Measurements from ENCODE around the gene TBL1XR1.
A peak's percentile ranks its signal among the peaks of the same experiment; 100 is the strongest.

Gene TBL1XR1

GRCh38 chr3:177123822-177124221 is 73.5 kb downstream of the TBL1XR1 start:
- H3K27ac ChIP-seq (ENCODE audit: low read depth, low read length, poor library complexity, severe bottlenecking) = no peak overlapping the region
- H3K9ac ChIP-seq (ENCODE audit: low read length) = no peak overlapping the region
- no peak overlapping the region for H3K4me3 ChIP-seq (ENCODE audit: low read depth, low read length, poor library complexity, severe bottlenecking)
- no peak overlapping the region for H2AFZ ChIP-seq (ENCODE audit: low read length)
- H4K20me1 ChIP-seq (ENCODE audit: insufficient read depth, low read length) = peaks cover 13% of the 10 kb centered on the region; the same call in 1 of the 2 replicates
- H3F3A ChIP-seq (ENCODE audit: insufficient read depth, low read length) = no peaks in the 10 kb centered on the region
- H3K9me2 ChIP-seq (ENCODE audit: low read depth, low read length) = no peaks in the 10 kb centered on the region
- peaks cover 23% of the 10 kb centered on the region for H3K4me1 ChIP-seq (ENCODE audit: insufficient read depth, low read length, severe bottlenecking)
- H3K36me3 ChIP-seq (ENCODE audit: insufficient read depth, low read length) = peaks cover 94% of the 10 kb centered on the region
- H3K9me3 ChIP-seq (ENCODE audit: low read length) = peaks cover 36% of the 10 kb centered on the region
- no peak overlapping the region for H3K4me2 ChIP-seq (ENCODE audit: low read length)
- H3K79me2 ChIP-seq (ENCODE audit: insufficient read depth, low read length) = peaks cover 100% of the 10 kb centered on the region
- H3K27me3 ChIP-seq (ENCODE audit: insufficient read depth, low read length) = no peaks in the 10 kb centered on the region
- TF ChIP-seq, protein P1, sequence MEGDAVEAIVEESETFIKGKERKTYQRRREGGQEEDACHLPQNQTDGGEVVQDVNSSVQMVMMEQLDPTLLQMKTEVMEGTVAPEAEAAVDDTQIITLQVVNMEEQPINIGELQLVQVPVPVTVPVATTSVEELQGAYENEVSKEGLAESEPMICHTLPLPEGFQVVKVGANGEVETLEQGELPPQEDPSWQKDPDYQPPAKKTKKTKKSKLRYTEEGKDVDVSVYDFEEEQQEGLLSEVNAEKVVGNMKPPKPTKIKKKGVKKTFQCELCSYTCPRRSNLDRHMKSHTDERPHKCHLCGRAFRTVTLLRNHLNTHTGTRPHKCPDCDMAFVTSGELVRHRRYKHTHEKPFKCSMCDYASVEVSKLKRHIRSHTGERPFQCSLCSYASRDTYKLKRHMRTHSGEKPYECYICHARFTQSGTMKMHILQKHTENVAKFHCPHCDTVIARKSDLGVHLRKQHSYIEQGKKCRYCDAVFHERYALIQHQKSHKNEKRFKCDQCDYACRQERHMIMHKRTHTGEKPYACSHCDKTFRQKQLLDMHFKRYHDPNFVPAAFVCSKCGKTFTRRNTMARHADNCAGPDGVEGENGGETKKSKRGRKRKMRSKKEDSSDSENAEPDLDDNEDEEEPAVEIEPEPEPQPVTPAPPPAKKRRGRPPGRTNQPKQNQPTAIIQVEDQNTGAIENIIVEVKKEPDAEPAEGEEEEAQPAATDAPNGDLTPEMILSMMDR (IDR thresholded peaks at IDR 0.05; ENCODE audit: low read length) = no peak
- no peak for TF ChIP-seq EZH2 (IDR thresholded peaks at IDR 0.05; ENCODE audit: borderline replicate concordance, low read length)

DNA sequence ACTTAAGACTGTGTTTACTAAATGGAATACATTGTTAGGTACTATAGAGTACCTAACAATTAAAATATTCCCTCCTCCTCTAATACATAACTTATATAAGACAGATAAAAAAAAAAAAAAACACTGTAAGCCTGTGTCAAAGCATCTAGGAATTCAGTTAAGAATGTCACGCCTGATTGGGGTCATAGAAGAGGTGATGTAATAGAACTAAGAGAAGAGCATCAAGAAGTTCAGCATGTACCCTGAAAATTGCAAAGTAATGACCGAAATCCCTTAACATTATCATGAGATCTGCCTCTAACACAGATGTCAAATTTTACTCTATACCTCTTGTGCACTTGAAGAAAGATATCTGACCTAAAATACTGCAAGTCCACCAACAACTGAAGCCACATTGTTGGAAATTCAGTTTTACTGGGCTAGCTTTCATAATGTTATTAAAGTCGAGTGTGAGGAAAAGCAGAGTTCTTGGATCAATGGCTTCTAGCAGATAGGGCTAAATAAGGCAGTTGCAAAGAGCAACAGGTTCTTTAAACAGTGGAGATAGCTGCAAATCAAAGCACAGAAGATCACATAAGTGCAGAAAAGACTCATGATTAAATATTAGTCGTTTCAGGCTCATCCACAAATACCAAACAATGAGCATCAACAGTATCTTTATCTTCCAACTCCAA is 75.0 kb downstream of the TBL1XR1 start:
- Histone ChIP-seq H3K9me2 (ENCODE audit: low read depth, low read length) (no peaks in the 10 kb centered on the region), H3K4me2 (ENCODE audit: low read length) (no peak overlapping the region), H3K79me2 (ENCODE audit: insufficient read depth, low read length) (peaks cover 100% of the 10 kb centered on the region), H3K9me3 (ENCODE audit: low read length) (peaks cover 36% of the 10 kb centered on the region), H3K27me3 (ENCODE audit: insufficient read depth, low read length) (no peaks in the 10 kb centered on the region), H3K9ac (ENCODE audit: low read length) (no peak overlapping the region), H4K20me1 (ENCODE audit: insufficient read depth, low read length) (peaks cover 13% of the 10 kb centered on the region; the same call in 1 of the 2 replicates), H3F3A (ENCODE audit: insufficient read depth, low read length) (no peaks in the 10 kb centered on the region), H3K4me3 (ENCODE audit: low read depth, low read length, poor library complexity, severe bottlenecking) (no peak overlapping the region), H3K36me3 (ENCODE audit: insufficient read depth, low read length) (peaks cover 83% of the 10 kb centered on the region), H3K4me1 (ENCODE audit: insufficient read depth, low read length, severe bottlenecking) (peaks cover 26% of the 10 kb centered on the region), H3K27ac (ENCODE audit: low read depth, low read length, poor library complexity, severe bottlenecking) (no peak overlapping the region), H2AFZ (ENCODE audit: low read length) (no peak overlapping the region)
- TF ChIP-seq, protein P1 (IDR thresholded peaks at IDR 0.05; ENCODE audit: low read length) = no peak
- TF ChIP-seq EZH2 (IDR thresholded peaks at IDR 0.05; ENCODE audit: borderline replicate concordance, low read length) = no peak

DNA sequence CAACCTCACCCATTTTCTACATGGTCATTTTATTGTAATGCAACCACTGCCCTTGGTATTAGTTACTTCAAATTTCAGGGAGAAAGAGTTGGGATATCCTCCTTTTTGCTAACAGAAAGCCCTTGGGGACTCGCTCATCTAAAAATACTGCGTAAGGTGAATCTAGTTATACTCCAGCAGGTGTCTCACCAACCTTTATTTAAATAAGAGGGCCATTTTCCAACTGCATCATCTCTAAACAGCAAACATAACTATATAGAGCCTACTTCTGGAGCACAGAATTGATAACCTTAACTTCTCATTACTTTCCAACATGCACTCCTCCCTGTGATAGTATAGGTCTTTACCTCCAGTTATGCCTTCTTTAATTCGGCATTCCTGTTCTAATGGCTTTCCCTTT is 77.5 kb downstream of the TBL1XR1 start:
- Histone ChIP-seq H3K27ac (ENCODE audit: low read depth, low read length, poor library complexity, severe bottlenecking) (peak overlapping the region; percentile 3), H3K27me3 (ENCODE audit: insufficient read depth, low read length) (no peaks in the 10 kb centered on the region), H3K9me3 (ENCODE audit: low read length) (peaks cover 27% of the 10 kb centered on the region), H3K79me2 (ENCODE audit: insufficient read depth, low read length) (peaks cover 100% of the 10 kb centered on the region), H2AFZ (ENCODE audit: low read length) (no peak overlapping the region), H4K20me1 (ENCODE audit: insufficient read depth, low read length) (peaks cover 7% of the 10 kb centered on the region; the same call in 1 of the 2 replicates), H3K4me3 (ENCODE audit: low read depth, low read length, poor library complexity, severe bottlenecking) (no peak overlapping the region), H3K36me3 (ENCODE audit: insufficient read depth, low read length) (peaks cover 58% of the 10 kb centered on the region), H3K9me2 (ENCODE audit: low read depth, low read length) (no peaks in the 10 kb centered on the region), H3K9ac (ENCODE audit: low read length) (no peak overlapping the region), H3K4me2 (ENCODE audit: low read length) (no peak overlapping the region; the same call in 1 of the 2 replicates), H3K4me1 (ENCODE audit: insufficient read depth, low read length, severe bottlenecking) (peaks cover 38% of the 10 kb centered on the region), H3F3A (ENCODE audit: insufficient read depth, low read length) (no peaks in the 10 kb centered on the region)
- TF ChIP-seq, protein P1 (IDR thresholded peaks at IDR 0.05; ENCODE audit: low read length) = peak; percentile 31; the same call in 1 of the 2 replicates
- no peak for TF ChIP-seq EZH2 (IDR thresholded peaks at IDR 0.05; ENCODE audit: borderline replicate concordance, low read length)

Measured in OCI-LY1 (cell line).